Superior temporal gyrus (tissue), 1 donor: ENCODE data around the gene NANOS2.
"Not testable (repeated sequence)": the region's sequence is repeated elsewhere in the genome, so short reads cannot be mapped to it uniquely, and the experiment has no call there.

Experiments used
- DNase-seq: peaks from one replicate; pipeline ENCODE4 v3.0.0-alpha.2; 2016; ENCODE audit errors: extremely low spot score

Gene NANOS2

DNA sequence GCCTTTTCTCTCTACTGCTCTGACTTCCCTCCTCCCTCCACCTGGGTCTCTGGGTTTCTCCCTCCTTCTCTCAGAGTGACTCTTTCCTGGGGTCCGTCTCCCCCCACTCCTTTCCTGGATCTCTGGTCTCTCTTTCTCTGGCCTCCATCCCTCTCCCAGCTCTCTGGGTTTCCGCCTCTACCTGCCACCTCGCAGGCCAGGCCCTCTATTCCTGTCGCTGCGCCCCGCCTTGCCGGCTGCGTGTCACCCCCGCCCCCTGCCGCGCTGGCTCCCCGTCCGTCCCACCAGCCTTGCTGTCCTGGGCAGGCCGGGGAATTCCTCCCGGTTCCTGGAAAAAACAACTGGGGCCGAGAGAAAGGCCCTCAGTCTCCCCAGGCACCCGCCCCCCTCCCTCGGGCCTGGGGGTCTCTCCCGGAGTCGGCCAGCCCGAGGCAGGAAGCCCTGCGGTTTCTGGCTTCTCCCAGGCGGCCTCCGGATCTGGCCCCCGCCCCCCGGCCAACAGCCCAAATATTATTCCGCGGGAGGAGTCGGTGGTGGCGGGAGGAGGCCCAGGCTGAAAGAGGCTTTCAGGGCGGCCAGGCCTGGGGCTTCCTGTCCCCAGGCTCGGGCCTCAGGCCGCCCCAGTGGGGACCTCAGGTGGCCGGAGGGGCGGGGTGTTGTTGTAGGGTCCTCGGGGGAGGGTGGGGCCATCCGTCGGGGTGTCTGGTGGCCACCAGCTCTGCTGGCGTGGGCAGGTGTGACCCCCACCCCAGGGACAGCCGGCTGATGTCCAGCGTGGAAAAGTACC, 38.0 kb downstream of the NANOS2 start:
- no peak for DNase-seq

DNA sequence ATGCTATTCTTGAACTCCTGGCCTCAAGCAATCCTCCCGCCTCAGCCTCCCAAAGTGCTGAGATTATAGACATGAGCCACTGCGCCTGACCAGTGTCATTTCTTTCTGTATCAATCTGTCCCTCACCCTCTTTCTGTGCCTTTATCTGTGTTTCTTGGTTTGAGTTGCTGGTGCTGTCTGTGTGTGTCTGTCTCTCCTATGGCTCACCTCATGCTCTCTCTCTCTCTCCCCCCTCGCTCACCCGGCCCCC, 38.5 kb downstream of the NANOS2 start:
- DNase-seq: no peak

DNA sequence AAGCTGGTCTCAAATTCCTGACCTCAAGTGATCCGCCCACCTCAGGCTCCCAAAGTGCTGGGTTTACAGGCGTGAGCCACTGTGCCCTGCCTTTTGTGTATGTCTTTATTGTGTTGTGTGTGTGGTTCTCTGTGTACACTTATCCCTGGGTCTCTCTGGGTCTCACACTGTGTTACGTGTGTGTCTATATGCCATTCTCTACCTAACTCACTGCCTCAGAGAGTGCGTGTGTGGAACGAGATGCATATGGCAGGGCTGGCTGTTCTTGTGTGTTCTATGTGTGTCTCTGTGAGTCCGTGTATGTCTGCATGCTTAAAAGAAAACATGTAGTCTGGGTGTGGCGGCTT, 40.0 kb downstream of the NANOS2 start:
- DNase-seq: no peak

DNA sequence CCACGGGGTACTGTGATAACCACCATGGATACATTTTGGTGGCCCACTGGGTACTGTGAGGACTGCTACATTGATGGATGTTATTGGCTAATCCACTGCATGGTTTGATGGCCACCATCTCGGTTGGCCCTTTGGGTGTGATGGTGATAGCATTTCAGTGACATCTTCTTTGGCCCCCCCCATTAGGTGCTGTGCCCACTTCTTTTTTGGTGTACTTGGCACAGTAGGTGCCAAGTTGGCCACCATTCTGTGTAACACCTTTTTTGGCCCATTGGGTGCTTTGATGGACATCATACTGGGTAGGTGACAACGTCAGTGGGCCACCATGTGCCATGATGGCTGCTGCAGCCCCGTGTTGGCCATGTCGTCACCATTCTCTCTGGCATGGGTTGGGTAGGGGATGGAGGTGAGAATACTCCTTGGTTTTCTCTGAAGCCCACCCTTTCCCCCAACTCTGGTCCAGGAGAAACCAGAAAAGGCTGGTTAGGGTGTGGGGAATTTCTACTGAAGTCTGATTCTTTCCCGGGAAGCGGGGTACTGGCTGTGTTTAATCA, 41.3 kb downstream of the NANOS2 start:
- DNase-seq: no peak

DNA sequence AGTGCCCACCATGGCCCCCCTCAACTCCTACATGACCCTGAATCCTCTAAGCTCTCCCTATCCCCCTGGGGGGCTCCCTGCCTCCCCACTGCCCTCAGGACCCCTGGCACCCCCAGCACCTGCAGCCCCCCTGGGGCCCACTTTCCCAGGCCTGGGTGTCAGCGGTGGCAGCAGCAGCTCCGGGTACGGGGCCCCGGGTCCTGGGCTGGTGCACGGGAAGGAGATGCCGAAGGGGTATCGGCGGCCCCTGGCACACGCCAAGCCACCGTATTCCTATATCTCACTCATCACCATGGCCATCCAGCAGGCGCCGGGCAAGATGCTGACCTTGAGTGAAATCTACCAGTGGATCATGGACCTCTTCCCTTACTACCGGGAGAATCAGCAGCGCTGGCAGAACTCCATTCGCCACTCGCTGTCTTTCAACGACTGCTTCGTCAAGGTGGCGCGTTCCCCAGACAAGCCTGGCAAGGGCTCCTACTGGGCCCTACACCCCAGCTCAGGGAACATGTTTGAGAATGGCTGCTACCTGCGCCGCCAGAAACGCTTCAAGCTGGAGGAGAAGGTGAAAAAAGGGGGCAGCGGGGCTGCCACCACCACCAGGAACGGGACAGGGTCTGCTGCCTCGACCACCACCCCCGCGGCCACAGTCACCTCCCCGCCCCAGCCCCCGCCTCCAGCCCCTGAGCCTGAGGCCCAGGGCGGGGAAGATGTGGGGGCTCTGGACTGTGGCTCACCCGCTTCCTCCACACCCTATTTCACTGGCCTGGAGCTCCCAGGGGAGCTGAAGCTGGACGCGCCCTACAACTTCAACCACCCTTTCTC, 42.3 kb downstream of the NANOS2 start:
- no peak for DNase-seq

DNA sequence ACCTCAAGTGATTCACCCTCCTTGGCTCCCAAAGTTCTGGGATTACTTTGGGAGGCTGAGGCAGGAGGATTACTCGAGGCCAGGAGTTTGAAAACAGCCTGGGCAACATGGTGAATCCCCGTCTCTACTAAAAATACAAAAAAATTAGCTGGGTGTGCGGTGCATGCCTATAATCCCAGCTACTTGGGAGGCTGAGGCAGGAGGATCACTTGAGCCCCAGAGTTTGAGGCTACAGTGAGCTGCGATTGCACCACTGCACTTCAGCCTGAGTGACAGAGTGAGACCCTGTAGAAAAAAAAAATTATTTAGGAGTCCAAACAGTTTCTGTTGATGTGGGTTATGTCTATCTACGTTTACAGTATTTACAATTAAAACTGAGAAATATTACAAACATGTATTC, 43.8 kb downstream of the NANOS2 start:
- no peak for DNase-seq

DNA sequence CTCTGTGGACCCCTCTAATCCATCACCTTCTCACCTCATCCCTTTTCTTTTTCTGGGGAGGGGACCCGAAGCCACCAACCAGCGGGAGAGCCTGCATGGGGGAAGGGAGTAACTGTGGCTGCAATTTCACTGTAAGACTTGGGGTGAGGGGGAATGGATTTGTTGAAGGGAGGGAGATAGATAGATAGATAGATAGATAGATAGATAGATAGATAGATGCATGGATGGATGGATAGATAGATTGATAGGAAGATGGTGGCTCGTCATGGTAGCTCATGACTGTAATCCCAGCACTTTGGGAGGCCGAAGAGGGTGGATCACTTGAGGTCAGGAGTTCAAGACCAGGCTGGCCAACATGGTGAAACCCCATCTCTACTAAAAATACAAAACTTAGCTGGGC, 47.3 kb downstream of the NANOS2 start:
- not testable (repeated sequence) for DNase-seq

DNA sequence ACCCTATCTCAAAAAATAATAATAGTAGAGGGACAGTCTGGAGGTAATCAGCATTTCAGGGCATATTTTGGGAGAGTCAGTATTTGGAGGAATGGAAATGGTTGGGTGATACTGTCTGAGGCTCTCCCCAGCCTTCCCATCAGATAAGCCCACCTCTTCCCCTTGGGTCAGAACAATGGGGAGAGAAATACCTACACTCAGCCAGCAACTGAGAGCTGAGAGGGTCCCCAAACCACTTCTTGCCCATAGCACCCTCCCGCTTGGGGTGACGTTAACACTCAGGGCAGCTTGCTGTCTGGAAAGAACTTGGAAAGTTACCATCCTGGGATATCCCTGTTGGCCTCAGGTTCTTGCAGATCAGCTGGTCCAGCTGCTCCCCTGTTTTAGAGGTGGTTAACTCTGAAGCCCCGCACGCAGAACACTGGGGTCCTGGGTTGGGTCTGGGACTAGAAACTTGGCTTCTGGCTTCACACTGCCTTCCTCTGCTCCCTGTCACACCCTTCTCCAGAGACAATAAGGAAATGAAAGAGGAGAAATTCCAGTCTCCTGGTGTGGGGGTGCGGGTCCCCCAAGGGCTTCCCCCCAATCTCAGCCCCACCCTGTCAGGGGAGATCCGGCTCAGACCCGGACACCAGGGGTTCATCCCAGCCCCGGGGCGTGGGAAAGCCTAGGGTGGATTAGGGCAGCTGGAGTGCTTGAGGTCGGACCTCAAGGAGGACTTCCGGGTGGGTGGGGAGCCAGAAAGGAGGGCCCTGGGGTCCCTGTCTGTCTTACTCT, 48.0 kb downstream of the NANOS2 start:
- no peak for DNase-seq

DNA sequence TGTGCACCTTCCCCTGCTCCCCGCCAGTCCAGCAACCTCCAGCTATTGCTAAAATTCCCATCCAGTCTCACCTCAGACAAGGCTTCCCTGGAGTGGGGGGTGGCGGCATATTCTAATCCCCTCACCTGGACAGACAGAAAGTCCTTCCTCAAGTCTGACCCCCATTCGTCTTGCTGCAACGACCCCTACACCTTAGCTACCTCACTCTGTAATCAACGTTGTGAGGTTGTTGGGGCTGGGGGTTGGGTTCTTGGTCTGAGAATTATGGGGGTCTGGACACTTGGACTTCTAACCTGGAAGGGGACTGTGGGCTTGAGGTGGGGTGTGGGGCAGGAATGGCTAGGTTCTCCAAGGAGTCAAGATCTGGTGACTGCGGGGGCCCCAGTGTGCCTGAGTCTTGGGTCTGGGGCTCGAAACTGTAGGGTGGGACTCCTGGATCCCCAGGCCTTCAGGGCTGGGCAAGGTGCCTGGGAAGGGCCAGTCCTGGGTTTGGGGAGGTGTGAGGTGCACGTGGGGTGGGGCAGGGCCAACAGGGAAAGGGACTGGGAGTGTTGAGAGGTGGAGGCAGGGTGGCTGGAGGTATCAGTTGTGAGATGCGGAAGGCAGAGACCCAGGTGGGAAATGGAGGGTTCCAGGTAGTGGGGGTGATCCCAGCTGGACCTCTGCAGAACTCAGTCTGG, 49.2 kb downstream of the NANOS2 start:
- DNase-seq: no peak

DNA sequence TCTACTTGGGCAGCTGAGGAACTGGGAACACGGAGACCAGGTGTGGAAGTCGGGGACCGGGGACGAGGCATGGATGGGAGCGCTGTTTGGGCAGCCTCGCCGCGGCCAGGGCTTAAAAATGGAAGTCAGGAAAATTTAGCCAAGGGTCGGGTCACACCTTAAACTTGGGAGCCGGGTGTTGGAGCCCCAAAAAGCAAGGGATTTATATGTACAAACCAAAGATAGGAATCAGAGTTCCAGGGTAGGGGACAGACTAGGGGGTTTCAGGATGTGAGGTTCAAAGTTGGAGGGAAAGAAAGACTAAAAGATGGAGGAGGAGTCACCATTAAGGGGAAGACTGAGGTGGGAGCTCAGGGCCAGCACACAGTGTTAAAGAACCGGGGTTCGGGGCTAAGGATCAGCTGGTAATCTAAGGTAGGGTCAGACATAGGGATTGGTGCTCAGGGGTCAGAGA, 49.9 kb downstream of the NANOS2 start:
- DNase-seq: no peak

DNA sequence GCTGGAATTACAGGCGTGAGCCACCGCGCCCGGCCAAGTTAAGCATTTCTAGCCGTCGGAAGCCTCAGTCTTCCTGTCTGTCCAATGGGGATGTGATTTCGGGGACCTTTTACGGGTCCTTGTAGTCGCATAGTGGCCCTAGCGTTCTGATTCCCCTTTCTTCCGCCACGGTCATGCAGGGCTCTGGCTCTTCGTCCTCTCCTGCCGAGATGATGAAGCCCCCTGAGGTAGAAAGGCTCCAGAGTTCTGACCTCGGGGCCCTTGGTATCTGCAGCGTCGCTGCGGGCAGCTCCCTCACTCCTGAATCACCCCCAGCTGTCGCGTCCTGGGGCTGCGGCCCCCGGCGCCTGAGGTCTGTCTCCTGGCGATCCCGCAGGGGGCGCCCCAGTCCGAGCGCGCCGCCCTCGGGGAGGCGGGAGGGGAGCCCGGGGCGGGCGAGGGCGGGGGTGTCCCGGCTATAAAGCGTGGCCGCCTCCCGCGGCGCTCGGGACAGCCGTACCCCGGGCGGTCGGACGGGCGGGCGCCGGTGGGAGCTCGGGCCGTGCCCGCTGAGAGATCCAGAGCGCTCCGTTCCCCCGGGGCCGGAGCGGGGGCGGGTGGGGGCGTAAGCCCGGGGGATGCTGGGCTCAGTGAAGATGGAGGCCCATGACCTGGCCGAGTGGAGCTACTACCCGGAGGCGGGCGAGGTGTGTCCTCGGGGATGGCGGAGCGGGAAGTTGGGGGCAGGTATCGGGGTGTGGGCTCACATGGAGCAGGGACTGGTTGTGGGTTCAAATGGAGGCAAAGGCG, 50.5 kb downstream of the NANOS2 start, which contains the start of gene FOXA3:
FOXA3 (plus strand) TSS at position 487 of the 789 bp plus-strand sequence; CDS start at position 618, 131 bp downstream.
- DNase-seq: no peak

DNA sequence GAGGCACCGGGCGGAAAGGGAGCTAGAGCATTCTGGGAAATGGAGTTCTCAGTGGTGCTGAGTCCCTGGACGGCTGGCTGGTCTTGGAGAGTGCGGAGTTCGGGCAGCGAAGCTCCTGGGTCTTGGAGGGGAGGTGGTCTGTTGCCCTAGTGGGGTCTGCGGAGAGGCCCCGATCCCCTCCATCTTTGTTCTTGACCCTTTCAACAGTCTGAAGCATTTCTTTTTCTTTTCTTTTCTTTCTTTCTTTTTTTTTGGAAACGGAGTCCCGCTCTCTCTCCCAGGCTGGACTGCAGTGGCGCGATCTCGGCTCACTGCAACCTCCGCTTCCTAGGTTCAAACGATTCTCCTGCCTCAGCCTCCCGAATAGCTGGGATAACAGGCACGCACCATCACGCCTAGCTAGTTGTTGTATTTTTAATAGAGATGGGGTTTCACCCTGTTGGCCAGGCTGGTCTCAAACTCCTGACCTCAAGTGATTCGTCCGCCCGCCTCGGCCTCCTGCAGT, 51.2 kb downstream of the NANOS2 start:
- no peak for DNase-seq
